ENCODE results near the gene CD84. TPM values are rescaled to one million over a fixed set of nuclear protein-coding genes. Genes with fewer than 3 reads are reported as not detected.

The CD84 gene
- total RNA-seq, 4 donors from 2014 or later = 2.7 to 24.8 (median 5.2) TPM

DNA sequence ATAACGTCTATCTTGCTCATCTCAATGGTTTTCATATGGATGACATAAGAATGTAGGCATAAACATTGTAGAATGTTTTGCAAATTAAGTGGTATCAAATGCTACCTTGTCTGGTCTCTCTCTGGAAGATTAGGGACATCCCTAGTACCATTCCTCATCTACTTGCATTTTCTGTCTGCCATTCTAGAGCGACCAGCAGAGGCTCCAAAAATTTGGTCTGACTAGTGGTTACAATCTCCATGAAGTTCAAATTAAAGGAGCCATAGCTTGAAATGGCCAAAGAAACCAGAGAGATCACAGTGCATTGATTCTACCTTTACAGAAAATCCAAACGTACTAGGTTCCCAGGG lies 1.1 kb downstream of the CD84 start:
- H3K27ac ChIP-seq = peak overlapping the region; percentile 23 to 79 (median 59)
- no peak for DNase-seq
- peaks cover 0 to 9% (median 2%) of the 10 kb centered on the region in 4 donors for H3K4me1 ChIP-seq
- H3K27me3 ChIP-seq = no peaks in the 10 kb centered on the region
- no peaks in the 10 kb centered on the region for H3K36me3 ChIP-seq
- TF ChIP-seq, protein P1, sequence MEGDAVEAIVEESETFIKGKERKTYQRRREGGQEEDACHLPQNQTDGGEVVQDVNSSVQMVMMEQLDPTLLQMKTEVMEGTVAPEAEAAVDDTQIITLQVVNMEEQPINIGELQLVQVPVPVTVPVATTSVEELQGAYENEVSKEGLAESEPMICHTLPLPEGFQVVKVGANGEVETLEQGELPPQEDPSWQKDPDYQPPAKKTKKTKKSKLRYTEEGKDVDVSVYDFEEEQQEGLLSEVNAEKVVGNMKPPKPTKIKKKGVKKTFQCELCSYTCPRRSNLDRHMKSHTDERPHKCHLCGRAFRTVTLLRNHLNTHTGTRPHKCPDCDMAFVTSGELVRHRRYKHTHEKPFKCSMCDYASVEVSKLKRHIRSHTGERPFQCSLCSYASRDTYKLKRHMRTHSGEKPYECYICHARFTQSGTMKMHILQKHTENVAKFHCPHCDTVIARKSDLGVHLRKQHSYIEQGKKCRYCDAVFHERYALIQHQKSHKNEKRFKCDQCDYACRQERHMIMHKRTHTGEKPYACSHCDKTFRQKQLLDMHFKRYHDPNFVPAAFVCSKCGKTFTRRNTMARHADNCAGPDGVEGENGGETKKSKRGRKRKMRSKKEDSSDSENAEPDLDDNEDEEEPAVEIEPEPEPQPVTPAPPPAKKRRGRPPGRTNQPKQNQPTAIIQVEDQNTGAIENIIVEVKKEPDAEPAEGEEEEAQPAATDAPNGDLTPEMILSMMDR (IDR thresholded peaks at IDR 0.05) = no peak
- TF ChIP-seq POLR2A (IDR thresholded peaks at IDR 0.05) = no peak
- H3K9me3 ChIP-seq = no peaks in the 10 kb centered on the region
- peak overlapping the region in 2 of 4 donors; percentile 4 to 33 for H3K4me3 ChIP-seq

DNA sequence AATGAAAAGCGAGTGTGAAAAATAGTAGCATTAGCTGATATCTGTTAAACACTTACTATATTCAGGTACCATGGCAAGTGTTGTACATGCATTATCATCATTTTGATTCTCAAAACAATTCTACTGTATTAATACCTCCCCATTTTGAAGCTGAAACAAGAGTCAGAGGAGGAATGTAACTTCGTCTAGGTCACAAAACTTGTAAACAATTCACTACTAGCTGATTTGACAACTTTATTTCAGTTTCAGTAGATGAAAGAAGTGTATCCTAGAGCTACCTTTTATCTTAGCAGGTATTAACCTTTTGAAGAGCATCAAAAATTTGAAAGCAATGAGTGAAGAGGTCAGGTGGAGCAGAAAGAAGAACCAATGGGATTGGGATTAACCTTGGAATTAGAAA lies 1.6 kb downstream of the CD84 start:
- Histone ChIP-seq H3K4me1 (peaks cover 0 to 9% (median 2%) of the 10 kb centered on the region in 4 donors), H3K4me3 (peak overlapping the region in 2 of 4 donors; percentile 4 to 9), H3K9me3 (no peaks in the 10 kb centered on the region), H3K27me3 (no peaks in the 10 kb centered on the region), H3K36me3 (no peaks in the 10 kb centered on the region), H3K27ac (peak overlapping the region in 3 of 4 donors; percentile 23 to 77 (median 38))
- no peak for DNase-seq
- no peak for TF ChIP-seq POLR2A (IDR thresholded peaks at IDR 0.05)
- TF ChIP-seq, protein P1 (IDR thresholded peaks at IDR 0.05) = no peak

DNA sequence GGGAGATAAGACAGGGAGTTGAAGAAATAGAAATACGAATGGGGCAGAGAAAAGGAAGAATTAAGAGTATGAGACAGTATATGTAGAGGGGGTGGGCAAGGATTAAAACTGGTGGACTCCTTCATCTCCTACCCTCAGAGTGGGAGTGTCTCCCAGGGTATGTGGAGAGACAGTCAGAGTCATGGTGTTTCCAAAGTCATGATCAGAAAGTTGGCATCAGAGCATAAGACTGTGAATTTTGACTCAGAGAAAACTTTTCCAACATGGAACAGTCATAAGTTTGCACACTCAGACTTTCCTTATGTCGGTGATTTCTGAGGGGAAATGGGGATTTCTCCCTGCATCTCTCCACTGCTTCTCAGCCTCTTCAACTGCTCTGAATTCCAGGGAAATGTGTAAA lies 2.4 kb downstream of the CD84 start:
- TF ChIP-seq POLR2A (IDR thresholded peaks at IDR 0.05) = no peak
- DNase-seq = no peak
- Histone ChIP-seq H3K4me3 (peak overlapping the region in 1 of 4 donors; percentile 4), H3K36me3 (no peaks in the 10 kb centered on the region), H3K9me3 (no peaks in the 10 kb centered on the region), H3K27me3 (no peaks in the 10 kb centered on the region), H3K27ac (peak overlapping the region in 3 of 4 donors; percentile 23 to 77 (median 38)), H3K4me1 (peaks cover 0 to 9% (median 2%) of the 10 kb centered on the region in 4 donors)

- Histone ChIP-seq H3K4me3 (no peak overlapping the region), H3K27me3 (no peaks in the 10 kb centered on the region), H3K27ac (peak overlapping the region in 3 of 4 donors; percentile 38 to 69 (median 56)), H3K9me3 (no peaks in the 10 kb centered on the region), H3K4me1 (peaks cover 0 to 9% (median 0%) of the 10 kb centered on the region in 4 donors), H3K36me3 (no peaks in the 10 kb centered on the region)
- TF ChIP-seq, protein P1 (IDR thresholded peaks at IDR 0.05) = no peak
- TF ChIP-seq POLR2A (IDR thresholded peaks at IDR 0.05) = no peak
- DNase-seq = no peak
These were observed 2.9 kb downstream of the CD84 start for GRCh38 chr1:160576390-160576789.

- no peaks in the 10 kb centered on the region for H3K27me3 ChIP-seq
- DNase-seq = peak in 2 of 3 donors; percentile 36 to 63
- H3K36me3 ChIP-seq = no peaks in the 10 kb centered on the region
- H3K9me3 ChIP-seq = no peaks in the 10 kb centered on the region
- H3K4me1 ChIP-seq = peaks cover 0 to 9% (median 0%) of the 10 kb centered on the region in 4 donors
- H3K4me3 ChIP-seq = no peak overlapping the region
- peak overlapping the region; percentile 24 to 69 (median 47) for H3K27ac ChIP-seq
- TF ChIP-seq, protein P1 (IDR thresholded peaks at IDR 0.05) = no peak
- no peak for TF ChIP-seq POLR2A (IDR thresholded peaks at IDR 0.05)
These were observed 4.1 kb downstream of the CD84 start for GRCh38 chr1:160575112-160575664.

DNA sequence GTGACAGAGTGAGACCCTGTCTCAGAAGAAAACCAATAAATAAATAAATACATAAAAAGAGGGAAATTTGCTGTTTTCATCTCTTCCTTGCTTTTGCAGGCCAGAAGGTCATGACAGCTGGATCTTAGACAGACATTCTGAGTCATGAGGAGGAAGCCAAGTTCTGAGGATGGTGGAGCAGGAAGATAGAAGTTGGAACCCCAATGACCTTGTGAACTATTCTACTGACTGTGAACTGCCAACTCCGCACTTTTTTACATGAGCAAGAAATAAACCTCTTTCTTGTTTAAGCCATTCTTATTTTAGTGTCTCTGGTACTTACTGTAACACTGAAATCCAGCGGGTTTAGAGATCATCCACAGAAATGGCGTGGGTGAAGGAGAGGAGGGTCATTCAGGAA lies 8.5 kb downstream of the CD84 start:
- TF ChIP-seq, protein P1 (IDR thresholded peaks at IDR 0.05) = no peak
- no peak for TF ChIP-seq POLR2A (IDR thresholded peaks at IDR 0.05)
- H3K36me3 ChIP-seq = no peaks in the 10 kb centered on the region
- no peak overlapping the region for H3K4me3 ChIP-seq
- H3K9me3 ChIP-seq = no peaks in the 10 kb centered on the region
- H3K27ac ChIP-seq = no peak overlapping the region
- DNase-seq = no peak
- H3K27me3 ChIP-seq = no peaks in the 10 kb centered on the region
- H3K4me1 ChIP-seq = peaks cover 0 to 4% (median 0%) of the 10 kb centered on the region in 4 donors

Measured in Peyer's patch (tissue), 4 donors.